ENCODE data around the gene CAGE1.

Gene CAGE1

GRCh38 chr6:7304821-7305220, 84.7 kb downstream of the CAGE1 start:
- no peak for DNase-seq

- DNase-seq: no peak
These were observed 87.8 kb downstream of the CAGE1 start for GRCh38 chr6:7301702-7302101.

- no peak for DNase-seq
These were observed 88.6 kb downstream of the CAGE1 start for GRCh38 chr6:7300926-7301325.

GRCh38 chr6:7298113-7298512, 91.4 kb downstream of the CAGE1 start:
- DNase-seq: no peak

GRCh38 chr6:7296602-7297001, 92.9 kb downstream of the CAGE1 start:
- no peak for DNase-seq

- no peak for DNase-seq
These were observed 93.6 kb downstream of the CAGE1 start for GRCh38 chr6:7295916-7296315.

GRCh38 chr6:7292596-7293255, 96.8 kb downstream of the CAGE1 start:
- DNase-seq: no peak

GRCh38 chr6:7290079-7290478, 99.5 kb downstream of the CAGE1 start:
- DNase-seq: no peak

GRCh38 chr6:7285416-7285815, 104.1 kb downstream of the CAGE1 start:
- DNase-seq: no peak

- no peak for DNase-seq
These were observed 105.9 kb downstream of the CAGE1 start for GRCh38 chr6:7283676-7284075.

- DNase-seq: no peak
These were observed 107.2 kb downstream of the CAGE1 start for GRCh38 chr6:7282097-7282906.
